Uterus (tissue), 4 donors: ENCODE data around the gene CHRND. TPM values are rescaled to one million over a fixed set of nuclear protein-coding genes. Genes with fewer than 3 reads are reported as not detected.

Experiments
- DNase-seq, 2 donors: peaks; one replicate each; pipeline ENCODE4 v3.0.0-alpha.2; 2019 to 2020
- H3K27ac ChIP-seq, 2 donors: fragments of 200-600 bp; sonication (generic); 1 replicate in 1 of 2; 2 replicates in 1 of 2; pipeline ENCODE4 v1.5.1; 2016 to 2018
- H3K27me3 ChIP-seq, 2 donors: fragments of 200-600 bp; sonication (generic); one replicate each; pipeline ENCODE4 v1.5.1; 2018 to 2019; ENCODE audit warnings: control low read depth in 1 of 2
- H3K36me3 ChIP-seq, 2 donors: fragments of 200-600 bp; sonication (generic); one replicate each; pipeline ENCODE4 v1.5.1; 2019; ENCODE audit warnings: control low read depth in 1 of 2
- H3K4me1 ChIP-seq, 2 donors: fragments of 200-600 bp; sonication (generic); one replicate each; pipeline ENCODE4 v1.5.1; 2018 to 2019; ENCODE audit warnings: control low read depth in 1 of 2
- H3K4me3 ChIP-seq, 2 donors: fragments of 200-600 bp; sonication (generic); 1 replicate in 1 of 2; 2 replicates in 1 of 2; pipeline ENCODE4 v1.5.1; 2018 to 2019; ENCODE audit warnings: mild to moderate bottlenecking in 1 of 2
- H3K9me3 ChIP-seq, 2 donors: fragments of 200-600 bp; sonication (generic); one replicate each; pipeline ENCODE4 v1.5.1; 2019; ENCODE audit warnings: control low read depth in 1 of 2
- CTCF ChIP-seq, 4 experiments: fragments of 200-600 bp in 2 of 4; fragments of 450-650 bp in 2 of 4; sonication (generic) in 2 of 4; IDR thresholded peaks; one replicate each; pipeline ENCODE4 v1.5.1; 2016 to 2019; ENCODE audit warnings: antibody characterized with exemption in 4 of 4, mild to moderate bottlenecking in 2 of 4, moderate library complexity in 1 of 4
- POLR2A ChIP-seq, 2 donors: fragments of 450-650 bp; IDR thresholded peaks; one replicate each; pipeline ENCODE4 v1.6.1; 2016; ENCODE audit warnings: antibody characterized with exemption in 2 of 2, mild to moderate bottlenecking in 1 of 2, moderate library complexity in 1 of 2
- intact Hi-C: fragments of 100-400 bp; cut with DNase I; formaldehyde crosslinking; loops from one replicate; pipeline ENCODE4 v1.15.1; 2023; ENCODE audit warnings: low total_unique reads
- total RNA-seq, 4 donors: library from RNA; depleted of rRNA in 3 of 4; stranded (reverse); fragments of >200 nt in 3 of 4; gene quantifications; one replicate each; pipeline versions ENCODE4 v1.1.0 to v1.2.4, GENCODE V29; 2014 to 2023
- donor health status: DM: yes; HTN: yes; CAD: no.

CHRND gene
- total RNA-seq, 4 donors from 2014 or later, result not detected

- Histone ChIP-seq H3K27me3 (peaks cover 14 to 27% of the 10 kb centered on the region in 2 donors), H3K36me3 (no peaks in the 10 kb centered on the region), H3K27ac (no peak overlapping the region), H3K4me3 (no peak overlapping the region), H3K4me1 (peaks cover 0 to 12% of the 10 kb centered on the region in 2 donors), H3K9me3 (no peaks in the 10 kb centered on the region)
- TF ChIP-seq POLR2A (IDR thresholded peaks at IDR 0.05), result no peak
- no peak for TF ChIP-seq CTCF (IDR thresholded peaks at IDR 0.05)
- intact Hi-C loops, result loop anchor here (10.0 kb wide), 1 partner anchor 616 kb away; no protein-coding TSS in a partner anchor
- no peak for DNase-seq
These were observed 4.9 kb upstream of the CHRND start for GRCh38 chr2:232521098-232521497.

- H3K27ac ChIP-seq, result no peak overlapping the region
- no peaks in the 10 kb centered on the region for H3K9me3 ChIP-seq
- intact Hi-C loops, result loop anchor here (10.0 kb wide), 1 partner anchor 617 kb away; no protein-coding TSS in a partner anchor
- peaks cover 0 to 12% of the 10 kb centered on the region in 2 donors for H3K4me1 ChIP-seq
- TF ChIP-seq CTCF (IDR thresholded peaks at IDR 0.05) (peak; percentile 65 to 86 (median 78)), POLR2A (IDR thresholded peaks at IDR 0.05) (no peak)
- H3K36me3 ChIP-seq, result no peaks in the 10 kb centered on the region
- peak in 1 of 2 donors; percentile 53 for DNase-seq
- H3K27me3 ChIP-seq, result peaks cover 14 to 27% of the 10 kb centered on the region in 2 donors
- peak overlapping the region in 1 of 2 donors; percentile 17 for H3K4me3 ChIP-seq
These were observed 3.9 kb upstream of the CHRND start for GRCh38 chr2:232521959-232522622.

GRCh38 chr2:232522623-232523401 is 3.1 kb upstream of the CHRND start:
- no peaks in the 10 kb centered on the region for H3K36me3 ChIP-seq
- DNase-seq, result no peak
- intact Hi-C loops, result loop anchor here (10.0 kb wide), 1 partner anchor 618 kb away; no protein-coding TSS in a partner anchor
- peaks cover 14 to 27% of the 10 kb centered on the region in 2 donors for H3K27me3 ChIP-seq
- peaks cover 0 to 12% of the 10 kb centered on the region in 2 donors for H3K4me1 ChIP-seq
- H3K27ac ChIP-seq, result no peak overlapping the region
- no peak overlapping the region for H3K4me3 ChIP-seq
- TF ChIP-seq POLR2A (IDR thresholded peaks at IDR 0.05) (no peak), CTCF (IDR thresholded peaks at IDR 0.05) (no peak)
- no peaks in the 10 kb centered on the region for H3K9me3 ChIP-seq

- no peak for TF ChIP-seq POLR2A (IDR thresholded peaks at IDR 0.05)
- TF ChIP-seq CTCF (IDR thresholded peaks at IDR 0.05), result no peak
- Histone ChIP-seq H3K27ac (no peak overlapping the region), H3K27me3 (peaks cover 14 to 27% of the 10 kb centered on the region in 2 donors), H3K4me3 (no peak overlapping the region), H3K9me3 (no peaks in the 10 kb centered on the region), H3K4me1 (peaks cover 0 to 12% of the 10 kb centered on the region in 2 donors), H3K36me3 (no peaks in the 10 kb centered on the region)
- intact Hi-C loops, result loop anchor here (10.0 kb wide), 1 partner anchor 619 kb away; no protein-coding TSS in a partner anchor
- no peak for DNase-seq
These were observed 2.6 kb upstream of the CHRND start for GRCh38 chr2:232523402-232523681.
